Right atrium auricular region (tissue), 2 donors: ENCODE measurements around the gene MLLT10. TPM values are rescaled to one million over a fixed set of nuclear protein-coding genes. Genes with fewer than 3 reads are reported as not detected.

Experiments used
- DNase-seq: peaks from one replicate; pipeline ENCODE4 v3.0.0-alpha.2; 2019; ENCODE audit warnings: low spot score
- H3K27ac ChIP-seq, 2 donors: fragments of 200-600 bp; sonication (generic); 1 replicate in 1 of 2; 2 replicates in 1 of 2; pipeline ENCODE4 v1.5.1; 2016 to 2019
- H3K27me3 ChIP-seq, 2 donors: fragments of 200-600 bp; sonication (generic); one replicate each; pipeline versions ENCODE4 v1.5.1 to v1.6.0; 2017 to 2019
- H3K36me3 ChIP-seq: fragments of 200-600 bp; sonication (generic); one replicate; pipeline ENCODE4 v1.5.1; 2016
- H3K4me1 ChIP-seq, 2 donors: fragments of 200-600 bp; sonication (generic); one replicate each; pipeline versions ENCODE4 v1.5.1 to v1.6.0; 2017 to 2019
- H3K4me3 ChIP-seq, 2 donors: fragments of 200-600 bp; sonication (generic); 1 replicate in 1 of 2; 2 replicates in 1 of 2; pipeline ENCODE4 v1.5.1; 2017 to 2019; ENCODE audit warnings: mild to moderate bottlenecking in 1 of 2, moderate library complexity in 1 of 2
- H3K9me3 ChIP-seq, 2 donors: fragments of 200-600 bp; sonication (generic); one replicate each; pipeline ENCODE4 v1.5.1; 2019
- total RNA-seq, 2 donors: library from RNA; depleted of rRNA; stranded (reverse); fragments of >200 nt; gene quantifications; one replicate each; pipeline ENCODE4 v1.1.0, GENCODE V29; 2016
- TF ChIP-seq, protein P1 (sequence below), 2 donors: fragments of 200-600 bp; sonication (generic); IDR thresholded peaks; one replicate each; pipeline ENCODE4 v1.5.1; 2019; ENCODE audit warnings: antibody characterized with exemption in 2 of 2

The MLLT10 gene
- total RNA-seq, 2 donors from 2014 or later = 18.8 to 27.2 TPM

DNA sequence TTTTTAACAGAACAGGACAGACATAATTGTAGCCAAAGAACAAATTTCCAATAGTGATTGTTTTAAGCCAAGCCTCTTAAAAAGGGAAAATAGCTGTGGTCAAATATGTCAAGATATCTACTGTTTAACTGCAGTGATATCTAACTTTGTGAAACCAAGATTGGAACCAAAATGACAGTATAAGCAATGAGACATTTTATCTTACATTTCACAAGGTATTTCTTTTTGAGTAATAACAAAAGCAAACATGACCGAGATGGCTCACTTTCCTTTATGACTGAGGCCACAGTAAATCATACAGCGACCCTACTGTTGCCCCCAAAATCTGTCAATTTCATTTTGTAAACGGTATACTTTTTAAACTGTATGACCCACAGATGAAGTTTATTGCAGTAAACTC is 215.8 kb downstream of the MLLT10 start:
- Histone ChIP-seq H3K9me3 (no peaks in the 10 kb centered on the region), H3K27me3 (no peaks in the 10 kb centered on the region), H3K27ac (no peak overlapping the region), H3K4me3 (no peak overlapping the region), H3K36me3 (no peaks in the 10 kb centered on the region), H3K4me1 (no peaks in the 10 kb centered on the region)
- TF ChIP-seq, protein P1, sequence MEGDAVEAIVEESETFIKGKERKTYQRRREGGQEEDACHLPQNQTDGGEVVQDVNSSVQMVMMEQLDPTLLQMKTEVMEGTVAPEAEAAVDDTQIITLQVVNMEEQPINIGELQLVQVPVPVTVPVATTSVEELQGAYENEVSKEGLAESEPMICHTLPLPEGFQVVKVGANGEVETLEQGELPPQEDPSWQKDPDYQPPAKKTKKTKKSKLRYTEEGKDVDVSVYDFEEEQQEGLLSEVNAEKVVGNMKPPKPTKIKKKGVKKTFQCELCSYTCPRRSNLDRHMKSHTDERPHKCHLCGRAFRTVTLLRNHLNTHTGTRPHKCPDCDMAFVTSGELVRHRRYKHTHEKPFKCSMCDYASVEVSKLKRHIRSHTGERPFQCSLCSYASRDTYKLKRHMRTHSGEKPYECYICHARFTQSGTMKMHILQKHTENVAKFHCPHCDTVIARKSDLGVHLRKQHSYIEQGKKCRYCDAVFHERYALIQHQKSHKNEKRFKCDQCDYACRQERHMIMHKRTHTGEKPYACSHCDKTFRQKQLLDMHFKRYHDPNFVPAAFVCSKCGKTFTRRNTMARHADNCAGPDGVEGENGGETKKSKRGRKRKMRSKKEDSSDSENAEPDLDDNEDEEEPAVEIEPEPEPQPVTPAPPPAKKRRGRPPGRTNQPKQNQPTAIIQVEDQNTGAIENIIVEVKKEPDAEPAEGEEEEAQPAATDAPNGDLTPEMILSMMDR (IDR thresholded peaks at IDR 0.05) = no peak
- no peak for DNase-seq

DNA sequence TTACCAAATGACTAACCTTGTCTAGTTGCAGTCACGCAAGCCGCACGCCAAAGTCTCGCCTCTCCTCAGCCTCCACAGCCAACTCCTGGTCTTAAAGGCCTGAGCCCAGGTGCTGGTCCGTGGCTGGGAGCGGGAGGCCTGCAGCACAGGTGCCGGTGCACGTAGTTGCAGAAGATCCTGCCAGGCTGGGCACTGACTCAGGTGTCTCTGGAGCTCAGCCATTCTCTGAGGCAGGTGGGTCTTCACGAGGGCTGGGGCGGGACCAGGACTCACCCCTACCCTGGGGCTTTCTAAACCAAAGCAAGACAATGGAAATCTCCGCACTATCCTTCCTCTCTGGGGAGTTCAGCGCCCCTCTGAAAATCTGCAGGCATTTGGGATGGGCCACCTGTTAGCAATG is 216.4 kb downstream of the MLLT10 start:
- TF ChIP-seq, protein P1 (IDR thresholded peaks at IDR 0.05) = no peak
- H3K27ac ChIP-seq = no peak overlapping the region

DNA sequence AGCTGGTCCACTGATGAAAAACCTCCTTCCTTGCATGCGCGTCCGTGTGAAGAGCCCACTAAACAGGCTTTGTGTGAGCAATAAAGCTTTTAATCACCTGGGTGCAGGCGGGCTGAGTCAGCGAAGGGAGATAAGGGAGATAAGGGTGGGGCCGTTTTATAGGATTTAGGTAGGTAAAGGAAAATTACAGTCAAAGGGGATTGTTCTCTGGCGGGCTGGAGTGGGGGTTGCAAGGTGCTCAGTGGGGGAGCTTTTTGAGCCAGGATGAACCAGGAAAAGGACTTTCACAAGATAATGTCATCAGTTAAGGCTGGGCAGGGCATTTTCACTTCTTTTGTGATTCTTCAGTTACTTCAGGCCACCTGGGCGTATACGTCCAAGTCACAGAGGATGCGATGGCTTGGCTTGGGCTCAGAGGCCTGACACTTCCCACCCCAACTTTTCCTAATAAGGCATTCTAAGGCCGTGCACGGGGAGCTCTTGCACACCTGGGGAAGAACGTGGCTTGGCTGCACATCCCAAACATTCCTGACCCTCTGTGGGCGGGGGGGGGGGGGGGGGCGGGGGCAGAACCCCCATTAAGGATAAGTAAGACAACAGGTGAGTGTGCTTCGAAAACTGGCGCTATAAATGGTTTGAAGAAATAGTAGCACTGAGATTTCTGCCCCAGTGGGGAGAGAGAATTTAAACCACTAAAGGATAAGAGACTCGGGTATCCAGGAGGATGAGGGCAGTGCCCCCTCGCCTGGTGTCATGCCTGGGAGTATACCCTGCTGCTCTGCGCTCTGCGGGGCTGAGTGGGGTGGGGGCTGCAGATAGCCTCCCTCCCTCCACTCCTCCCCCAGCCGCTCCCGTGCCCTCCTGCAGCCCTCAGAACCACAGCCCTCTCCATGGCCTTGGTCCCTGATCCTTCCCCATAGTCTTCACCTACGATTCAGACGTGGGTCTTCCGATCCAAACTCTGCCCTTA is 217.6 kb downstream of the MLLT10 start:
- H3K4me1 ChIP-seq = no peaks in the 10 kb centered on the region
- no peak for DNase-seq
- H3K27me3 ChIP-seq = no peaks in the 10 kb centered on the region
- no peak overlapping the region for H3K4me3 ChIP-seq
- no peak overlapping the region for H3K27ac ChIP-seq
- H3K36me3 ChIP-seq = no peaks in the 10 kb centered on the region
- TF ChIP-seq, protein P1 (IDR thresholded peaks at IDR 0.05) = no peak
- no peaks in the 10 kb centered on the region for H3K9me3 ChIP-seq

More for the DNA sequence above, 216.4 kb downstream of the MLLT10 start:
- no peaks in the 10 kb centered on the region for H3K27me3 ChIP-seq
- no peaks in the 10 kb centered on the region for H3K9me3 ChIP-seq
- H3K4me1 ChIP-seq = no peaks in the 10 kb centered on the region
- DNase-seq = no peak
- H3K4me3 ChIP-seq = no peak overlapping the region
- H3K36me3 ChIP-seq = no peaks in the 10 kb centered on the region

DNA sequence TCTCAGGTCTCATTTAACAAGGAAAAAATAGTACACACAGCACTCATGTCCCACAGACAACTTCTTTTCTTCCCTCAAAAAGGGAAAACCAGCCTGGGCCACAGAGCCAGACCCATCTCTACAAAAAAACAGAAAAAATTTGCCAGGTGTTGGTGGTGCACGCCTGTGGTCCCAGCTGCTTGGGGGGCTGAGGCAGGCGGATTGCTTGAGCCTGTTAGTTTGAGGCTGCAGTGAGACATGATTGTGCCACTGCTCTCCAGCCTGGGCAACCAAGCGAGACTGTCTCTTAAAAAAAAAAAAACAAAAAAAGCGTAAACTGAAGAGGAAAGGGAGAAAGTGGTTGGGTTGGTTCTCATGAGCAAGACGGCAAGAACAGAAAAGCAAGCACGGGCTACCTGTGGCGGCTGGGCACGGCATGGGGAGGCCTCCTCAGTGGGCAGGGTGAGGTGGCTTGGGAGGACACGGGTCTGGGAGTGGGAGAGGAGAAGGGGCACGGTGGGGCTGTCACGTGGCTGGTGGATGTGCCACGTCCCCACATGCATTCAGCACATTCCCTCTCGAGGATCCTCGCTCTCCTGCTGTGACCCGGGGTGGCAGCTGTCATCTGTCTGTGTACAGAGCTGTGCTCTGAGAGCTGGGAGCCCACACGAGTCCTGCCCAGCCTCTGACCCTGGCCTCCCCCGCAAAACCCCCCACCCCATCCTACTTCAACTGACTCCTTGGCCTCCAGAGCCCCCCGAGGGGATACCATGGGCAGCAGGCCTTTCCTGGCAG is 219.7 kb downstream of the MLLT10 start:
- Histone ChIP-seq H3K4me3 (no peak overlapping the region), H3K9me3 (no peaks in the 10 kb centered on the region), H3K27me3 (no peaks in the 10 kb centered on the region), H3K27ac (no peak overlapping the region), H3K4me1 (peaks cover 0 to 3% of the 10 kb centered on the region in 2 donors), H3K36me3 (peaks cover 5% of the 10 kb centered on the region)
- no peak for DNase-seq
- TF ChIP-seq, protein P1 (IDR thresholded peaks at IDR 0.05) = no peak

DNA sequence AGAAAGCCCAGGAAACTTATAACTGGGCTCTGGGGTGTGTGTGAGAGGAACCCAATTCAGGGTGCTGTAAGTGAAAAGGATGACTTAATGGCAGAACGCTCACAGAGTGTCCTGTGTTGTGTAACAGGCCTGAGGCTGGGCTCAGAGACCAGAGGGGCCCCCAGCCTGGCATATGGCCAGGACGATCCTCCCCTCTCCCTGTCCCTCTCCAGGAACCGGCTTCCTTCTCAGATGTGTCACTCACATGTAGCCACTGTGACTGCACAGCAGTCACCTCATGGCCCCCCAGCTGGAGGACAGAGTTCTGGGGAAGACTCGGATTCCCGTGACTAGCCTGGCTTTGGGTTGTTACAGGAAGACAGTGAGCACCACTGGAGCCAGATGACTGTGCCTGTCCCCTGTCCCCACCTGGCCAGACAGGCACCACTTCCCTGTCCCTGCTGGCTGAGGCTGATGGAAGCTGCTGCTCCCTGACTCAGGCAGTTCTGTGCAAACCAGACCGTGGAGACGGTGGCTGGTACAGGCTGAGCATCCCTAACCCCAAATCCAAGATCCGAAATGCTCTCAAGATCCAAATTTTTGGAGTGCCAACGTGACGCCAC is 220.5 kb downstream of the MLLT10 start:
- no peaks in the 10 kb centered on the region for H3K27me3 ChIP-seq
- H3K4me3 ChIP-seq = no peak overlapping the region
- H3K36me3 ChIP-seq = peaks cover 13% of the 10 kb centered on the region
- no peak overlapping the region for H3K27ac ChIP-seq
- peaks cover 0 to 3% of the 10 kb centered on the region in 2 donors for H3K4me1 ChIP-seq
- no peak for DNase-seq
- TF ChIP-seq, protein P1 (IDR thresholded peaks at IDR 0.05) = no peak
- H3K9me3 ChIP-seq = no peaks in the 10 kb centered on the region
